VCaP (cell line): ENCODE results near the gene YTHDC1.

ENCODE experiments used
- H3K27ac ChIP-seq: fragments of 450-650 bp; 2 replicates; pipeline ENCODE4 v1.5.1; 2017
- TF ChIP-seq, protein P1 (sequence below): fragments of 450-650 bp; conservative IDR thresholded peaks from 2 replicates; pipeline ENCODE4 v1.5.1; 2017; ENCODE audit warnings: mild to moderate bottlenecking, moderate library complexity

YTHDC1 gene

DNA sequence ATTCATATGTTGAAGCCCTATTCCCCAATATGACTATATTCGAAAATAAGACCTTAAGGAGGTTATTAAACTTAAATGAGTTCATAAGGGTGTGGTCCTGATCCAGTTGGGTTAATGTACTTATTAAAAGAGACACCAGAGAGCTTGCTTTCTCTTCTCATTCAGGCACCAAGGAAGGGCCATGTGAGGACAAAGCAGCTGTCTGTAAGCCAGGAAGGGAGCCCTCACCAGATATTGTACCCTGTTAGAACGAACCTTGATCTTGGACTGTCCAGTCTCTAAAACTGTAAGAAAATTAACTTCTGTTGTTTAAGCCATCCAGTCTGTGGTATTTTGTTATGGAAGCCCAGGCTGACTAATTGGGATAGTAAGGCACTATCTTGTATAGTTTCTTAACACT, 9.1 kb upstream of the YTHDC1 start:
- H3K27ac ChIP-seq = no peak overlapping the region
- TF ChIP-seq, protein P1, sequence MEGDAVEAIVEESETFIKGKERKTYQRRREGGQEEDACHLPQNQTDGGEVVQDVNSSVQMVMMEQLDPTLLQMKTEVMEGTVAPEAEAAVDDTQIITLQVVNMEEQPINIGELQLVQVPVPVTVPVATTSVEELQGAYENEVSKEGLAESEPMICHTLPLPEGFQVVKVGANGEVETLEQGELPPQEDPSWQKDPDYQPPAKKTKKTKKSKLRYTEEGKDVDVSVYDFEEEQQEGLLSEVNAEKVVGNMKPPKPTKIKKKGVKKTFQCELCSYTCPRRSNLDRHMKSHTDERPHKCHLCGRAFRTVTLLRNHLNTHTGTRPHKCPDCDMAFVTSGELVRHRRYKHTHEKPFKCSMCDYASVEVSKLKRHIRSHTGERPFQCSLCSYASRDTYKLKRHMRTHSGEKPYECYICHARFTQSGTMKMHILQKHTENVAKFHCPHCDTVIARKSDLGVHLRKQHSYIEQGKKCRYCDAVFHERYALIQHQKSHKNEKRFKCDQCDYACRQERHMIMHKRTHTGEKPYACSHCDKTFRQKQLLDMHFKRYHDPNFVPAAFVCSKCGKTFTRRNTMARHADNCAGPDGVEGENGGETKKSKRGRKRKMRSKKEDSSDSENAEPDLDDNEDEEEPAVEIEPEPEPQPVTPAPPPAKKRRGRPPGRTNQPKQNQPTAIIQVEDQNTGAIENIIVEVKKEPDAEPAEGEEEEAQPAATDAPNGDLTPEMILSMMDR = no peak

DNA sequence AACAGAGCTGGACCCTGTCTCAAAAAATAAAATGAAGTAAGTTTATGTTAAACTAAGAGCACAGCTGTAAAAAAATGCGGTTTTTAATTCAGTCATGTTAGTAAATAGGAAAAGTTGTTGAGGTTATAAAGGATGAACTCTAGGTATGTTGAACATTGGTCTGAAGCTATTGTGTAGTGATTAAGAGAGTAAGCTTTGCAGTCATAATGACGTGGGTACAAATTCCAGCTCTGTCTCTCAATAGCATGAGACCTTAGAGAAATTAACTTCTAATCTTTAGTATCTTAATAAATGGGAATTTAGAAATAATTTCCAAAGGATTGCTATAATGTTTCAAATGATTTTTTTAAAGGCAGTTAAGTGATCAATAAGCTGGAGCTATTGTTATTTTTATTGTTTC, 2.9 kb upstream of the YTHDC1 start:
- TF ChIP-seq, protein P1 = no peak
- H3K27ac ChIP-seq = no peak overlapping the region

- peak overlapping the region; percentile 98 for H3K27ac ChIP-seq
Observed at GRCh38 chr4:68349279-68349648, 626 bp downstream of the YTHDC1 start.

DNA sequence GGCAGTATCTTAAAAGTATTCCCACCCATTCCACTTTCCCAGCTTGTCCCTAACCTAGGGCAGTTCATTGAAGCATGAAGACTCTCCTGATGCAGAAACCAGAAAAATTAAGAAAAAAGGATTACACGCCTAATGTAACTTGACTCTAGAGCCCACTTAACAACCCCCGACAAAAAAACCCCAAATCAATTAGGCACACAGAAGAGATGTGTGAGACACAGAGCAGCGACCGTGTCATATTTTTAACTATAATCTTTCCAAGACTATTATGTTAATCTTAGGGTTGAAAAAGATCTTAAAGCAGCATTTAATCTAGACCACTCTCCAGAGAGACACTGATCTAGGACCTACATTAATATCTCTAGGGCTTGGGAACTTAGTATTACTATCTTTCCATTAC, 1.3 kb downstream of the YTHDC1 start:
- peak overlapping the region; percentile 98 for H3K27ac ChIP-seq
- TF ChIP-seq, protein P1 = no peak

More at GRCh38 chr4:68349279-68349648, 626 bp downstream of the YTHDC1 start:
- TF ChIP-seq, protein P1 = no peak

DNA sequence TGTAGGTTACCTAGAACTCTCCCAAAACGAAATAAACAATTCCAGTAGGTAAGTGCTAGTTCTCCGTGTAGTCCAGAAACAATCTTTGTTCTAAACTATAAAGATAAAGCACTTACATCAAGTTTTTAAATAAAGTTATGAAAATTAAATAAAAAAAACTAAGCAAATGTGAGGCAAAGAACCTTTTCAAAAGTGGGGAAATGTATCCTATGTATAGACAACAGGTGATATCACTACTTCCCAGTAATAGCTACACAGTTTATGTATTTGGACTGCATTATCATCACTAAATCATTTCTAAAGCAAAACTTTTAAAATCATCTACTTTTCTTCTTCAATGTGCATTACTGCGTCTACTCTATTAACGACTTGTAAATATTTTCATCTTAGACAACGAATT, 2.0 kb downstream of the YTHDC1 start:
- H3K27ac ChIP-seq = peak overlapping the region; percentile 98; the same call in 1 of the 2 replicates
- TF ChIP-seq, protein P1 = no peak

GRCh38 chr4:68346461-68346860, 3.4 kb downstream of the YTHDC1 start:
- H3K27ac ChIP-seq = no peak overlapping the region
- TF ChIP-seq, protein P1 = no peak

DNA sequence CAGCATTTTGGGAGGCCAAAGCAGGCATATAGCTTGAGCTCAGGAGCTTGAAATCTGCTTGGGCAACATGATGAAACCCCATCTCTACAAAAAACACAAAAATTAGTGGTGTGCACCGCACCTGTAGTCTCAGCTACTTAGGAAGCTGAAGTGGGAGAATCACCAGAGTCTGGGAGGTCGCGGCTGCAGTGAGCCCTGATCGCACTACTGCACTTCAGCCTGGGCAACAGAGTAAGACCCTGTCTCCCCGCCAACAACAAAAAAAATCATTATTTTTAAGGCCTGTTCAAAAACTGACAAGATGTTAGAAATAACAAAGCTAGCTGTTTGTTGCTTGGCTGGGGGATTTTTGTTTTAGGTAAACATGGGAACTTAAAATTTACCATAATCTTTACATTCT, 5.1 kb downstream of the YTHDC1 start:
- TF ChIP-seq, protein P1 = no peak
- peak overlapping the region; percentile 84; the same call in 1 of the 2 replicates for H3K27ac ChIP-seq
